Non-pigmented ciliary epithelial cell (primary cell): Measurements from ENCODE around the gene MSANTD4.
"Not testable (repeated sequence)": the region's sequence is repeated elsewhere in the genome, so short reads cannot be mapped to it uniquely, and the experiment has no call there.

Source experiments
- DNase-seq: peaks from one replicate; pipeline ENCODE4 v3.0.0-alpha.2; 2010; ENCODE audit warnings: low read depth

MSANTD4 gene

DNA sequence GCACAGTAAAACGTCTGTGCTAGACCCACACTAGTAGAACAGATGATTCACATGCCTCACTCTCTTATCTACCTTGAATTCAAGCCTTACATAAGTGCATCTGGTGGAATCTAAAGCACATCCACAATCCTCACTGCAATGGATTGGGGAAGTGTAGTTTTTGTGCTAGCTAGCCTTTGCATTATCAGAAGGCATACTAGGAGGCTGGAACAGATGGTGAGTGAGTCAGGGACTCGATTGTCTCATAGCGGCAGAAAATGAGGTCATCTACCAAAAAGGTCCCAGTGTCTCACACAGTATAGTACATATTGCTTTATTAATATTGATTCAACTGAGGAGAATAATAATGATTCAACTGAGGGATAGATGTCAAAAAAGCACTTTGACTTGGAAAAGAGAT, 9.3 kb downstream of the MSANTD4 start:
- DNase-seq: peak; percentile 86

- DNase-seq: no peak
Observed at GRCh38 chr11:106011481-106011880, 10.6 kb downstream of the MSANTD4 start.

GRCh38 chr11:106003094-106003493, 18.9 kb downstream of the MSANTD4 start:
- not testable (repeated sequence) for DNase-seq

DNA sequence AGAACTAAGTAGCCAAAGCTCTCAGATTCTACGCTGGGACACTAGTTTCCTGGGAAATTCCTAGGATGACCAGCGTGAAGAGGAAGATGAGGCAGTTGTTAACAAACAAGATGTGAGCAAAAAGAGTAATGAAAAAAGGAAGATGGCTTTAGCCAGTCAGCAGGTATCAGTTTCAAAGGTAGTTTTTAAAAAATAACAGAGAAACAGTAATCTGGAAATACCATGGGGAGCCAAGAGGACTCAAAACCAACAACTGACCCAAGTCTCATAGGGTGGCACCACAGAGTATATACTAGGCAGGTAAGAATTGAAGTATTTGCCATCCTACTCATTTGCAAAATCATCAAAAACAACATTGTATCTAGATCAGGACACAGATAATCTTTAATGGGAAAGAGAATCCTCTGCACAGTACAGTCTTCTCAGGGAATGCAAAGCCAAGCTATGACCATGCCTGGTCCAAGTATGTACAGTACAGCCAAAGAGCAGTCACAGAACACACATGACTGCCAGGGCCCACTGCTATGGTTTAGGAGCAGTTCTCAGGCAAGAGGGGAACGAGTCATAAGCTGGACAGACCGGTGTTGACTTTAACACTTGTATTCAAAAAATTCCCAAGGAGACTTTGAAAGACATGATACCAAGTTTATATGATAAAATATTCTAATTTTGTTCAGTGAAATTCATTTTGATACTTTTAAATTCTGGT, 20.6 kb downstream of the MSANTD4 start:
- DNase-seq: no peak

GRCh38 chr11:105991888-105992287, 30.2 kb downstream of the MSANTD4 start:
- no peak for DNase-seq

DNA sequence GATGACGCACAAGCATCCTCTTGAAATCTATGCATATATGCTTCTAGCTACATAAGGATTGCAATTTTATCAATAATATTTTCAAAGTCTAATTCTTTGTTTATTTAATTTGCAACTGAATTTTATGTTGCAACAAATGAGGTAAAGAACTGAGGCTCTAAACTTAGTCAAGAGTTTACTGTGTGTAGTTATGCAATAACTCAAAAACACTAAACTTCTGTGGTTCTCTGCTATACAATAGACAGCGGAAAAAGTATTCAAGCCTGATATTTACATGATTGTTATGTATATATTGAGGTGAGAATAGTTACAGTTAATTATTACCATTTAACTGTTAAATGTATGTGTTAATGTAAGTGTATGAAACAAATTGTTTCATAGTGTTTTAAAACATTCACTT, 32.9 kb downstream of the MSANTD4 start:
- DNase-seq: no peak

GRCh38 chr11:105988197-105988596, 33.8 kb downstream of the MSANTD4 start:
- DNase-seq: no peak

DNA sequence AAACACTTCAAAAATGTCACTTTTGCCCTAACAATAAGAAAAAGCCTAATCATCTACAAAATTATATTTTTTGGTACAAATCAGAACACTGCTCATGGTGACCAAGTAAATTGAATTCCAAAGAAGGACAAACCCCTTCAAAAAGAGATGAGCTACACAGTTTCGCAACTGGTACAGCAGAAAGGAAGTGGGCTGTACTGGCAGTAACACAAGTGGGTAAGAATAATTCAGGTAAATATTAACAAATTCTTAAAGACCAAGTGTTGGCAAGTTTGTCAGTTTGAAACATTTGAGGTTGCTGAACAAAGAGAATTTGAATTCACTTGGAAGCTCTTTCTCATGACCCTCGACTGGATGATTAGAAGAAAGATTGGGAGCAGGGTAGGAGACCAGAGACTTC, 35.5 kb downstream of the MSANTD4 start:
- DNase-seq: no peak

- no peak for DNase-seq
Observed at GRCh38 chr11:105979997-105980703, 41.9 kb downstream of the MSANTD4 start.

GRCh38 chr11:105975128-105975527, 46.9 kb downstream of the MSANTD4 start:
- DNase-seq: no peak

DNA sequence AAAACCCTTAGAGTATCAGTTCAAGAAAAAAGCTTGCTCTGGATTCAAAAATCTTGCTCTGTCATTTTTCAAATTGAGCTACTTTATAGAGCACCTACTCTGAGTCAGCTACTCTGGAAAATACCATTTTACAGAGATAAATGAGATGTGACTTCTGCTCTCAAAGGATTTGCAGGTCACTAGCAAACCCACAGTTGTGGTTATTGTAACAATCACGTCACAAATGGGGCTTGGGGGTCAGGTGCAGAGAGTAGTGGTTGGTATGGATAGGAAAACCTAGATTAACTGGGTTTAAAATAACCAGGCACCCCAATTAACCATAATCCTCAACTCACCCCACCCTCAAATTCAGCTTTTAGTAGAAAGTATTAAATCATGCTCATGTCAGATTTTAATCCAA, 52.3 kb downstream of the MSANTD4 start:
- DNase-seq: no peak

DNA sequence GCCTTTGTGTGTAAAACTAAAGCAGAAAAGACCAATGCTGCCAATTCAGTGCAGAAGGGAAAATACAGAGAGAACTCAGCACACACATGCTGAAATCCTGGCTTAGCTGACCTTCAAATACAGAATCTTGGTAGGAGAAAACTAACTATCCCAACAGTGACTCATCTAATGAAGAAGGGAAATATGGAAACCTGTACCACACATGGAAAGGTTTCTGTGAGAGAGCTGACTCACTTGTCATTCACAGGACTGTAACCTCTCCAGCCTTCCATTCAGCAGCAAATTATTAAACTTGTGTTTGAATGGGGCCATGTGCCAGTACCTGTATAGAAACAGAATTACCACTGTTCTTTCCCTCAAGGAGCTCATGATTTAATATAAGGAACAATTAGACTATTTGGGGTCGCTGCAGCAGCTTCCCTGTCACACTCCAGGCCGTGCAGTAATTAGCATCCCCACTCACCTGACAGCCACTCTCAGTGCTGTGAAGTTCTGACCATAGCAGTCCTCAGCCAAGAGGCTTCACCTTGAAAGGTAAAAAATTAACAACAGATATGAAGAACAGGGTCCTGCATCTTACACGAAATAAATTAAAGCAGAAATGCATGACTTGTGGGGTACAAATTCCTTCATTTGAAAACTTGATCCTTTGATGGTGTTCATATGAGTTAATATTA, 53.9 kb downstream of the MSANTD4 start:
- DNase-seq: peak; percentile 14

- DNase-seq: no peak
Observed at GRCh38 chr11:105960252-105961245, 61.5 kb downstream of the MSANTD4 start.
